Measurements from ENCODE around the gene SLC25A13. TPM values are rescaled to one million over a fixed set of nuclear protein-coding genes. Genes with fewer than 3 reads are reported as not detected.

Gene SLC25A13
- total and polyA plus RNA-seq, 2 of the 8 experiments (the other 6 are each of a cell fraction or from before 2014, with no cell fraction given): 30.8 to 85.4 TPM

- peaks cover 0 to 14% of the 10 kb centered on the region in 2 experiments; a peak in 2 of 4 replicates for H3K79me2 ChIP-seq (ENCODE audit: control insufficient read depth in 1 of 2, insufficient read depth in 2 of 2, low read length in 2 of 2)
- H3K56ac ChIP-seq (replicated peaks; ENCODE audit: insufficient read length, low read depth, low read length): no peak overlapping the region
- DNase-seq (ENCODE audit: low read depth in 1 of 2, low spot score in 2 of 2): no peak
- H3K18ac ChIP-seq (ENCODE audit: extremely low read depth, low read length): no peak overlapping the region
- H3K9ac ChIP-seq (replicated peaks in 1 of 4; ENCODE audit: extremely low read depth in 1 of 4, low read depth in 3 of 4, low read length in 3 of 4): no peak overlapping the region
- H4K91ac ChIP-seq (replicated peaks; ENCODE audit: insufficient read length, low read length): no peak overlapping the region
- H2BK5ac ChIP-seq (ENCODE audit: low read depth, low read length): no peak overlapping the region
- no peak for FAIRE-seq
- POLR2A ChIA-PET (ENCODE audit: partially characterized antibody): no interaction called here
- H3K36me3 ChIP-seq (ENCODE audit: control insufficient read depth in 2 of 4, insufficient read depth in 4 of 4, low read length in 3 of 4): peaks cover 0 to 9% (median 1%) of the 10 kb centered on the region in 4 experiments; a peak in 3 of 8 replicates
- 0 out of 2 replicates have a peak, but pooled peaks cover 1% of the 10 kb centered on the region for H3K23me2 ChIP-seq (ENCODE audit: low read depth, low read length)
- H4K5ac ChIP-seq (ENCODE audit: insufficient read length, low read depth, low read length): no peak overlapping the region
- no peak overlapping the region for H3K23ac ChIP-seq (ENCODE audit: insufficient read length)
- no peak overlapping the region for H4K8ac ChIP-seq (ENCODE audit: extremely low read depth, insufficient read depth, low read length)
- no peak overlapping the region for H3K4me2 ChIP-seq (ENCODE audit: insufficient read depth in 1 of 2, low read depth in 2 of 2, low read length in 2 of 2)
- H3K27ac ChIP-seq (ENCODE audit: low read depth, low read length): no peak overlapping the region
- H2BK12ac ChIP-seq (ENCODE audit: low read depth, low read length): no peak overlapping the region
- no peak overlapping the region for H3K4me3 ChIP-seq (ENCODE audit: extremely low read depth in 1 of 4, insufficient read depth in 2 of 4, low read depth in 3 of 4, low read length in 4 of 4)
- no peak overlapping the region for H2BK20ac ChIP-seq (ENCODE audit: low read length)
- peaks cover 2% of the 10 kb centered on the region; the same call in 1 of the 2 replicates for H3K79me1 ChIP-seq (ENCODE audit: low read depth, low read length)
- no peak overlapping the region for H2BK120ac ChIP-seq (replicated peaks; ENCODE audit: low read depth, low read length)
- no peaks in the 10 kb centered on the region for H3K4me1 ChIP-seq (replicated peaks in 1 of 4; ENCODE audit: control insufficient read depth in 3 of 4, insufficient read depth in 4 of 4, low read length in 3 of 4)
- H3K4ac ChIP-seq (replicated peaks; ENCODE audit: insufficient read length, low read depth, low read length): no peak overlapping the region
- WGBS, 2 experiments (ENCODE audit: extremely low coverage in 1 of 2, insufficient coverage in 1 of 2, insufficient read length in 1 of 2, insufficient replicate concordance in 2 of 2, low coverage in 1 of 2, low lambda C conversion rate in 2 of 2, missing lambda C conversion rate in 1 of 2): 97% methylated on average over 4 of the region's 4 CpGs; no CpG with 5 or more reads in 1 of the 2 experiments
- H2AFZ ChIP-seq (ENCODE audit: low read length): no peak overlapping the region
- peaks cover under 1 to 2% of the 10 kb centered on the region in 2 experiments for H4K20me1 ChIP-seq (replicated peaks in 1 of 2; ENCODE audit: control insufficient read depth in 1 of 2, insufficient read depth in 2 of 2, low read length in 2 of 2)
- H3K9me3 ChIP-seq (ENCODE audit: insufficient read depth in 2 of 2, low read depth in 1 of 2, low read length in 1 of 2): no peaks in the 10 kb centered on the region
- CTCF ChIA-PET (ENCODE audit: partially characterized antibody): interaction anchor here (0.7 to 1.1 kb wide), 2 partner anchors 65 to 111 kb away, joined by 3 read pairs; no protein-coding TSS in a partner anchor
- no peak overlapping the region for H2BK15ac ChIP-seq (ENCODE audit: low read length)
- H2AK5ac ChIP-seq (ENCODE audit: low read depth, low read length): no peak overlapping the region
- no peaks in the 10 kb centered on the region for H3K27me3 ChIP-seq (replicated peaks in 1 of 4; ENCODE audit: control insufficient read depth in 3 of 4, extremely low read depth in 1 of 4, insufficient read depth in 3 of 4, low read length in 3 of 4)
- H3K14ac ChIP-seq (ENCODE audit: insufficient read length): no peak overlapping the region
- TF ChIP-seq POLR2AphosphoS5 (IDR thresholded peaks at IDR 0.05; ENCODE audit: low read depth, low read length) (no peak), MAFK (IDR thresholded peaks at IDR 0.05; ENCODE audit: low read depth, low read length) (no peak), SAP30 (IDR thresholded peaks at IDR 0.05; ENCODE audit: insufficient read depth, insufficient replicate concordance, low read length) (no peak), ASH2L (IDR thresholded peaks at IDR 0.05; ENCODE audit: low read length) (no peak), SIX5 (IDR thresholded peaks at IDR 0.05; ENCODE audit: low read depth, low read length) (no peak), TBP (IDR thresholded peaks at IDR 0.05; ENCODE audit: low read depth, low read length) (no peak), CREB1 (IDR thresholded peaks at IDR 0.05) (no peak), RBBP5 (IDR thresholded peaks at IDR 0.05; ENCODE audit: borderline replicate concordance, low read depth, low read length) (no peak), RNF2 (IDR thresholded peaks at IDR 0.05; ENCODE audit: borderline replicate concordance, low read depth, low read length, missing control alignments, poor library complexity, severe bottlenecking) (no peak), NRF1 (IDR thresholded peaks at IDR 0.05; ENCODE audit: low read depth, low read length) (no peak), BRCA1 (IDR thresholded peaks at IDR 0.05; ENCODE audit: low read depth, low read length) (no peak), CBX5 (IDR thresholded peaks at IDR 0.05; ENCODE audit: low read depth, low read length) (no peak)
- TF ChIP-seq, protein P1, sequence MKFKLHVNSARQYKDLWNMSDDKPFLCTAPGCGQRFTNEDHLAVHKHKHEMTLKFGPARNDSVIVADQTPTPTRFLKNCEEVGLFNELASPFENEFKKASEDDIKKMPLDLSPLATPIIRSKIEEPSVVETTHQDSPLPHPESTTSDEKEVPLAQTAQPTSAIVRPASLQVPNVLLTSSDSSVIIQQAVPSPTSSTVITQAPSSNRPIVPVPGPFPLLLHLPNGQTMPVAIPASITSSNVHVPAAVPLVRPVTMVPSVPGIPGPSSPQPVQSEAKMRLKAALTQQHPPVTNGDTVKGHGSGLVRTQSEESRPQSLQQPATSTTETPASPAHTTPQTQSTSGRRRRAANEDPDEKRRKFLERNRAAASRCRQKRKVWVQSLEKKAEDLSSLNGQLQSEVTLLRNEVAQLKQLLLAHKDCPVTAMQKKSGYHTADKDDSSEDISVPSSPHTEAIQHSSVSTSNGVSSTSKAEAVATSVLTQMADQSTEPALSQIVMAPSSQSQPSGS (IDR thresholded peaks at IDR 0.05; ENCODE audit: low read length): no peak
Observed at GRCh38 chr7:96277921-96278320, 44.0 kb downstream of the SLC25A13 start.

Measured in H1 (cell line).